Measurements from ENCODE around the gene MAP1LC3B2. TPM values are rescaled to one million over a fixed set of nuclear protein-coding genes. Genes with fewer than 3 reads are reported as not detected.
A peak's percentile ranks its signal among the peaks of the same experiment; 100 is the strongest.

The MAP1LC3B2 gene
- 1 to 10 TPM; 2.5 to 8.1 (median 4.2) TPM for polyA plus RNA-seq (ENCODE audit: insufficient read depth in 1 of 5, insufficient read length in 5 of 5, low replicate concordance in 1 of 5)
- long read RNA-seq, donor 1: 0 reads
- long read RNA-seq, donor 2: 0 reads
- long read RNA-seq, donor 3: 0 reads
- long read RNA-seq, donor 4: 0 reads
- long read RNA-seq, donor 5: 0 reads
- long read RNA-seq, donor 6: 0 reads
- long read RNA-seq, donor 7: 0 reads
- long read RNA-seq, donor 8: 0 reads

DNA sequence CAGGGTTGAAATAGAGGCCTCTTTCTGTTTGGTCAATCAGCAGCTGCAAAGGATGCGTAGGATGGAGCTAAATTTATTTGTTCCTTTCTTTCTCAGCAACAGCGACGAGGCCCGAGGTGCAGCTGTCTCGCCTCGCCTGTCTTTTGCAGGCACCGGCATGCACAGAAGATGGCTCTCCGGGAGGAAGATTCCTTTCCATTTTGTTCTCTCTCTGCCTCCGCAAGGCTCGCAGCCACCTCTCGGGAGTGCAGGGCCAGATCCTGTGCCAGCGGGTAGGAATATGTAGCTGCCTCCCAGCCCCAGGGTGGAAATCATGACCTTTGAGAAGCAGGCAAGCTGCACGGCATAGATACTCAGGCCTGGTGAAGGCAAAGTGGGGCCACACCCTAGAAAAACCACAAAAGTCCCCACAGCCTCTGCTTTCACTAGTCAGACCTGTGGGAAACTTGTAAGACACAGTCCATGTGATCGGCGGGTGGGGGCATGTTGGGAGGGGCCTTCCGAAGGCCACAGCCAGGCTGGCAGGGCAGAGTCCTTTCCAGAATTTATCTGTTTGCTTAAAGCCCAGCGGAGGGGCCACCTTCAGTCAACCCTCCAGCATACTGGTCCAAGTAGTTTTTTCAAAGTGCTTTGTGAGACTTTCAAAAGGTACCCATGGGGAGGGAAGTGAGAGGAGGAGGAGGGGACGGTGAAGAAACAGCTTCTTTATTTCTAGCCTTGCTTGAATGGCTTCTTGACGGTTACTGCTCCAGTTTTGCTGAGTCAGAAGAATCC, at the start of gene MAP1LC3B2:
MAP1LC3B2 (plus strand) TSS at position 220 of the 774 bp plus-strand sequence. CDS start 16,562 bp downstream, outside the sequence.
- no peak for DNase-seq

DNA sequence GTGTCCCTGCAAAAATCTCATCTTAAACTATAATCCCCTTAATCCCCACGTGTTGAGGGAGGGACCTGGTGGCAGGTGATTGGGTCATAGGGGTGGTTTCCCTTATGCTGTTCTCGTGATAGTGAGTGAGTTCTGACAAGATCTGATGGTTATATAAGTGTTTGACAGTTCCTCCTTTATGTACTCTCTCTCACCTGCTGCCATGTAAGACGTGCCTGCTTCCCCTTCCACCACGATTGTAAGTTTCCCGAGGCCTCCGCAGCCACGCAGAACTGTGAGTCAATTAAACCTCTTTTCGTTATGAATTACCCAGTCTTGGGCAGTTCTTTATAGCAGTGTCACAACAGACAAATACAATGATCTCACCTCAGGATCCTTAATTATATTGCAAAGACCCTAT, 45.2 kb upstream of the MAP1LC3B2 start:
- no peak for DNase-seq

DNA sequence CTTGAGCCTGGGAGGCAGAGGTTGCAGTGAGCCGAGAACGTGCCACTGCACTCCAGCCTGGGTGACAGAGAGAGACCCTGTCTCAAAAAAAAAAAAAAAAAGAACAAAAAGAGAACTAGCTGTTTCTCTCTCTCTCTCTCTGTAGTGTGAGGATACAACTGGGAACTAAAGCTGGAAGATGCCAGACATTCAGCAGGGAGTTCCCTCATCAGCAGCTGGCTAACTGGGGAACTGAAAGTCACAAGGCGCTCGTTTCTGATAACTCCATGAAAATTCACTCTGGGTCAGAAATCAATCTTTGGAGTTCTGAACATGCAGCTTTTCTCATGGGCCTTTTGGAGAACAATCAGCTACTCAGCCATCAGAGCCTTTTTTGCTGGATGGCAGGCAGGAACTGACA, 43.5 kb upstream of the MAP1LC3B2 start:
- no peak for DNase-seq

DNA sequence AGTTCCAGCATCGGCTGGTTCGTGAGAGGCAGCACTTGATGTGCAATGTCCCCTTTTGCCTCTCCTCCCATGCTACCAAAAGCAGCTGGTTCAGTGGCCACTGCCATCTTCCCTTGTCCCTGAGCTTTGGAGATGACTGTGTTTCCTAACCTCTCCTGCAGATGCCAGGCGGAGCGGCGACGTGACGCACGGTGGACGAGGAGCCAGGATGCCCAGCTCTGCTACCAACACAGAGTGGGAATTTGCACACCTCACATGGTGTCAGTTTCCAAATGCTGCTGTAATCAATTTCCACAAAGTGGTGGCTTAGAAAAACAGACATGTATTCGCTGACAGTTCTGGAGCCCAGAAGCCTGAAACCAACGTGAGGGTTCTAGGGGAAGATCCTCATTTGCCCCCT, 42.5 kb upstream of the MAP1LC3B2 start:
- no peak for DNase-seq

DNA sequence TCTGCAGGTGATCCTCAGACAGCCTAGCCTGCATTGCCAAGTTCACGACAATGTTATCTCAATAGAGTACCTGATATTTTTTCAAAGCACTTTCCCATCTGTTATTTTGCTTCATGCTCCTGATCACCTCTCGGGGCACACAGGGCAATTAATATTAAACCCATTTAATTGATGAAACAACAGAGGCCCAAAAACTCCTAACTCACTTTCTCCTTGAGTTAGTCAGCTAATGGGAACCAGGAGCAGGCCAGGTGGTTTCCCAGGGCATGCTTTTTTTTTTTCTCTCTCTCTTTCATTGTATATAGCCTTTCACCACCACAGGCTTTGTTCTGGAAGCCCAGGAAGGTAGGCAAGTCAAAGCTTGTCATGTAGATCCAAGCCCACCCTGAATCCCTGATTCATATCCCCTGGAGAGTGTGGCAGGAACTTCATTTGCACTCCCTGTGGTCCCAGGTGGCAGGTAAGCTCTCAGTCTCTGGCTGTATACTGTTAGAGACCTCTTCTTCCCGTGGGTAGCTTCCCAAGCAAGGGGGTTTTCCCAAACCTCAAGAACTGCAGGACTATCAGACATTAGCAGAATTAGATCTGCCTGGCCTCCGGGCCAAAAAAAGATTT, 41.6 kb upstream of the MAP1LC3B2 start:
- DNase-seq: no peak

DNA sequence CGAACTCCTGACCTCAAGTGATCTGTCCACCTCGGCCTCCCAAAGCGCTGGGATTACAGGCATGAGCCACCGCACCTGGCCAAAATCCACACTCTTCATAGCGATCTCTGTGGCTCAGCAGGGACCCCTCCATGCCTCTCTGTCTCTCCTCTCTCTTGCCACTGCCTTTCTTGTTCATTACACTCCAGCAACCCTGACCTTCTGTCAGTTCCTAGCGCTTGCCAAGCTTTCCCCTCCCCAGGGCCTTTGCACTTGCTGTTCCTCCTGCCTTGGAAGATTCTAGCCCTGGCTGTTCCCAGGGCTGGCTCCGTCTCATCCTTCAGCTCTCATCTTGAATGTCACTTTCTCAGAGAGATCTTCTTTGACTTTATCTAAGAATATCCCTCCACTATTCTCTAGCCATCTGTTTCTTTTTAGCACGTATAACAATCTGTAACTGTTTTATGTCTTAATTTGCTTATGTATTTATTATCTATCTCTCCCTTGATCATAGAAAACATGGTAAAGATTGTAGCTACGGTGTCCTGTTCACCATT, 38.9 kb upstream of the MAP1LC3B2 start:
- DNase-seq: no peak

DNA sequence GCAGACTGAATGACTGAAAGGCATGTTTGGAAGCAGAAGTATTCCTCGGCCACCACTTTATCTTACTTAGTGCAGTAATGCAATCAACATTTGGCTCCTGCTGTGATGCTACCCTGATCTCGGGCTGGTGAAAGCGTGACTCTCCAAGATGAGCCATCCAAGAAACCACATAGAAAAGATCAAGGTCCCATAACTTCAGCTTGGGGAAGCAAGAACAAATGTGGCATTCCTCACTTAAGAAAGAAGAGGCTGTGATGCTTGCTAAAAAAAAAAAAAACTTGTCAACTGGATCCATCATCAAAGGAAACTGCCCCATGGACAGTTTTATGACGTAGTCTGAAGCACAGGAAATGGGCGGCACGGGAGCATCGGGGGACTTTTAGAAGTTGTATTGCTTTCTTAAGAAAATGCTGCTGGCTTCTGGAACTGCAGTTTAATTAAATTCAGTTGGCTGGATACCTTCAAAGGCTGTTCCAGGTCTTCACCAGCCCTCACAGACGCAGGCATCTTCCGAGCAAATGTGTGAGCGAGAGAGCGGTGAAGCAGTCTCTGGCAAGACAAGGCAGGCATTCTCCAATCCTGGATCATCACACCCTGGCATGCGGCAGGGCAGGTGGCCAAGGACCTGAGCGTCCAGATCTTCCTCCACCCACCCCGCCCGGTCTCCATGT, 38.2 kb upstream of the MAP1LC3B2 start:
- no peak for DNase-seq

DNA sequence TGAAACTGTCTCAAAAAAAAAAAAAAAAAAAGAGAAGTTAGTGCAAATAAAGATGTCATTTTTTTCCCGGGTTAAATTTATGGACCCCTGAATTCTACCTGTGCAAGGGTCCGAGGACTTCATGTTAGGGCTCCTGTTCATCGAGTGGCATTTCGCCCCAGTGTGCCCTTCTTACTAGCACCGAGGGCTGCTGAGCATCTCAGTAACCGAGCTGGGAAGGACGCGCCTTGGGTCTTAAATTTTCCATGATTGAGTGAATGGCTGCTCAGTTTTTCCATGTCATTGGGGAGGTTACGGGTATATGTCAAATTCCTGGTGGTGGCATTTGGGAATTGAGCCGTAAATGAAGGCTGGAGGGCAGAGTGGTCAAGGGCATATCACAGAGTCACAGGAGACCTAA, 34.9 kb upstream of the MAP1LC3B2 start:
- no peak for DNase-seq

DNA sequence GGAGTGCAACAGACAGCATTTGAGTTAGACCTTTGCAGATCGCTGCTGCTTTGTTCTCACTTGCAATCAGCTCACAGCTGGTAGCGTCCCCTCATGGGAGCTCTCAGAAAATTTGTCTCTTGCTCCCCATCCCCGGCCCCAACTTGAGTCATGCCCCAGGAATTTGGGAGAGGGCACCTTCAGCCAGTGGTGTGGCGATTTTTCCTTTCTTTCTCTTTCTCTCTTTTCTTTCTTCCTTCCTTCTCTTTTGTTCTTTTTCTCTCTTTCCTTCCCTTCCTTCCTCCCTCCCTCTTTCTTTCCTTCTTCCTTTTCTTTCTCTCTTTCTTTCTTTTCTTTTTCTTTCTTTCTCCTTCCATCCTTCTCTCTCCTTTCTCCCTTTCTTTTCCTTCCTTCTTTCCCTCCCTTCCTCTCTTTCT, 34.2 kb upstream of the MAP1LC3B2 start:
- DNase-seq: no peak

DNA sequence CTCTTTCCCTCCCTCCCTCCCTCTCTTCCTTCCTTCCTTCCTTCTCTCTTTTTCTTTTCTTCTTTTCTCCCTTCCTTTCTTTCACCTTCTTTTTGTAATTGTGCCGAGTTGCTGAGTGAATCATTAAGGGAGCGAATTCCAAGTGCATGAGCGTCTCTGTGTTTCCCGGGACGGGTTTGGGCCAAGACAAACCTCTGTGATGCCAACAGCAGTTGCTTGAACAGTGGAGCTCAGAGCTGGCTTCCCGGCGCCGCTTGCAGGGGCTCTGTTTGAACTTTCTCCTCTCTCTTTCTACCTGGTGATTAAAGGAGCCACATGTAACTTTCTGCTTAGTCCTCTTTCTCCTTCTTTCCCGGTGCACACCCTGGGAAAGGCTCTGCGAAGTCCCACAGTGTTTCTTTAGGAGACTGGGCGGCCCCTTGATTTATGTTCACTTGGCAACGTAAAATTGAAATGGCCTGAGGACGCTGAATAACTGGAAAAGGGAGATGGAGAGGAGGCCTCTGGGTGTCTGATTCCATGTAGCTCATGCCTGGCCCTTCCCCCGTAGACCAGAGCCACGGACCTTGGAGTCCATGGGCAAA, 33.7 kb upstream of the MAP1LC3B2 start:
- DNase-seq: no peak

DNA sequence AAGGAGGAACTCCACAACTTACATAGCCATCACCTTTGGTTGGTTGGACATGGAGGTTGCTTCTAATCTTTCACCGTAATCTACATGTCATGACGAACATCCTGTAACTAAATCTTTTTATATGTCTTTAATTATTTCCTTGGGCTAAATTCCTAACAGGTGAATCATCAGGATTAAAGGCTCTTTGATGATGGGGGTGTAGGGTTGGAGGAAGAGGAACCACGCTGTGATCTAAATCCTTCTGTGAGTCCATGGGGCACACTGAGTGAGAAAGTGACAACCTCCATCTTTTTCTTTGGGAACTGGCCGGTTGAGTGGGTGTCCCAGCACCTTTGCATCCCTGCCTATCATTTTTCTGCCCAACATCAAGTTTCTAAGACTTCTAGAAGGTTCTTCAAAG, 31.1 kb upstream of the MAP1LC3B2 start:
- DNase-seq: no peak

DNA sequence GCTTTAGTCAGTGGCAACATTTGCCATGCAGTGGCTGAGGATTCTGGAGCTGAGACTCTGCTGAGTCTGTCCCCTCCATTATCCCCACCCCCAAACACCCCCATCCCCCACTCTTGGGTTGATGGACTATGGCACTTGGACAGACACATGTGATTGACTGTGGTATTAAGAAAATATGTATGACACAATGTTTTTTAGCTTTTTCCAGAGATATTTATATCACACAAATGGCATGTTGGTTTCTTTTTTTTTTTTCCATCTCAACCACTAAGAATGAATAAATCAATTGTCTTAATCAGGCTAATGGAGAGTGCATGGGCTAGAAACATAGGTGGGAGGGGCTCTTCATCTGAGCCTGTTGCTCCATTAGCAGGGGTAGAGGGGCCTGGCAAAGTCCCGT, 30.7 kb upstream of the MAP1LC3B2 start:
- DNase-seq: no peak

DNA sequence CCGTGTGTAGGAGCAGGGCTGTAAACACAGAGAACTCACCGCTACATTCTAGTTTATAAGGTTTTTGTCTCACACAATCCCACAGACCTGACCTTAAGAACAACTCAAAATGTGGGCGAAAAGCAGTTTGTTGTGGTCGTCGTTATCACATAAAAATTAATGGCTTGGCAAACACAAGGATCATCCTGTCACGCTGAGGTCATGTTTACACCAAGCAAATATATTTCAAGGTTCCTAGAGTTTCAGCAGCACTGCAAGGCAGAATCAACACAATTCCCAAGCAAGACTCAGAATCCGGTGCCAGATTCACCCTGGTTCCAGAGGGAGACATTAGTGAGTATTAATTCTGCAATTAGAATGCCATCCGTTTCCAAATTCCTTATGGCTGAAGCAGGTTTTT, 30.1 kb upstream of the MAP1LC3B2 start:
- DNase-seq: no peak

DNA sequence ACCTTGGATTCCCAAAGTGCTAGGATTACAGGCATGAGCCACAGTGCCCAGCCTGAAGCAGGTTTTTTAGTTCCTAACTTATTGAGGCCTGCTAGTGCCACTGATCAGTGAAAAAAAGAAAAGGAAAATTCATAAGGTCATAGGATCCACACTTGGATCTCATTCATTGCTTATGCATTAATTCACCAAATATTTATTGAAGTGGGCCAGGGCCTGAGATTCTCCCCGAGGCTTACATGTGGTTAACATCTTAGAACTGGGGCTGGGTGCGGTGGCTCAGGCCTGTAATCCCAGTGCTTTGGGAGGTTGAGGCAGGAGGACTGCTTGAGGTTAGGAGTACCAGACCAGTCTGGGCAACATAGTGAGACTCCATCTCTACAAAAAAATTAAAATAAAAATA, 29.5 kb upstream of the MAP1LC3B2 start:
- no peak for DNase-seq

DNA sequence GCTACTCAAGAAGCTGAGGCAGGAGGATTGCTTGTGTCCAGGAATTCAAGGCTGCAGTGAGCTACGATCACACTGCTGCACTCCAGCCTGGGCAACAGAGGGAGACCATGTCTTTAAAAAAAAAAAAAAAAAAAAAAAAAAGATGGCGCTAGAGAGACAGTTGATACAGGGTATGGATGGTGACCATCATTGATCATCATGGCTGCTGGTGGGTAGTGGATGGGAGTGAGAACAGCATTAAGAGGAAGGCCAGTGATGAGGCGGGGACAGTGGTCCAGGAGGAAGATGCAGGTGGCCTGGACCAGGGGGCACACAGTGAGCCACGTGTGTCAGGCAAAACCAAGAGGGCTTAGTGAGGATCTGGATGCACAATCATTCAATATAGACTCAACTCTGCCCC, 26.8 kb upstream of the MAP1LC3B2 start:
- no peak for DNase-seq

DNA sequence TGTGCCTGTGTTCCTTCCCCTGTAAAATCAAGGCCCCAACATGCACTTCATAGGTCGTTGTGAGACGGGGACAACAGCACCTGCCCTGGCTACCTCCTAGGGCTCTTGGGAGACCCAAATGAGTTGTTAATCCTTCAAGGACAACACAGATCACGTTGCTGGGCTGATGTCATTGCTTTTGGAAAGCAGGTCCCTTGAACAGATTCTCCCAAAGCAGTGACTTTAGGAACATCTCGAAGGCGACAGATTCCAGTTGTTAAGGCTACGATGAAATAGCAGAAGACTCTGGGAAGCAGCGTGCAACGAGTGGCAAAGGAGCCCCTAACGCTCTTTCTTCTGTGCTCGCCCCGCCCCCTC, 26.2 kb upstream of the MAP1LC3B2 start:
- no peak for DNase-seq

DNA sequence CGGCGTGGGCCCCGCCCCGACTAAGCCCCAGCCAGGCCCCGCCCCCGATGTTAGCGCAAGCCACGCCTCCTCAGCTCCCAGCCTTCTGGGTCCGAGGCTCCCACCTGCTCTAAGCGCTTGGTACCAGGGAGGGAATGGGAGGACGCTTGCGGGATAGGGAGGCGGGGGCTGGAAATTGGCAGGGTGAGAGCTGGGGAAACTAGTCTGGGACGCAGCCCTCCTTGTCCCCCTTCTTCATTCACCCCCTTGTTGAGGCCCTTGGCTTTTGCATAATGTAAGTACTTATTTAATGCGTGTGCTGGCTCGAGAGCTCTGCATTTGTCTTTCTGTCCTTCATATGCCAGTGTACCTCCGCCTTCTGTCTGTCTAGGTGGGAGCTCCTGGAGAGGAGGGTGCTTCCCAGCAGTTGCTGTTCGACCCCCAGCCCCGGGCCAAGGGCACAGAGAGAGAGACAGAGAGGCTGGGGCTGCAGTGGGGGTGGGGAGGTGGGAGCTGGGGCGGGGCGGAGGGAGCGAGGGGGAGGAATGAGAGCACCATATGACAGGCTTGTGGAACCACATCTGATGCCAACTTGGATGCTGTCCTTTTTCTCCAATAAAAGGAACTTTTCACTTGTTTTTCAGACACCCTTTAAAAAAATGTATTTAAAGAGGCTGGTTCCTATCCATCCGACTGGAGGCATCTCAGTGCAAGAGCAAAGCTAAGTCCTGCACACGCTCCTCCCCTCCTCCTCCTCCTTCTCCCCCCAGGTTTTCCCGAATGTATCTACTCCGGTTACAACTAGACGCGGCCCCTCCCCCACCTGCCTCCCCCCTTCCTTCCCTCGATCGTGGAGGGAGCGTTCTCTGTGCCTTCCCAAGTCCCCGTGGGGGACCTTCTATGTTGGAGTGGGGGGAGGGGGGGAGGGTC, 25.6 kb upstream of the MAP1LC3B2 start:
- DNase-seq: peak; percentile 58 to 73

DNA sequence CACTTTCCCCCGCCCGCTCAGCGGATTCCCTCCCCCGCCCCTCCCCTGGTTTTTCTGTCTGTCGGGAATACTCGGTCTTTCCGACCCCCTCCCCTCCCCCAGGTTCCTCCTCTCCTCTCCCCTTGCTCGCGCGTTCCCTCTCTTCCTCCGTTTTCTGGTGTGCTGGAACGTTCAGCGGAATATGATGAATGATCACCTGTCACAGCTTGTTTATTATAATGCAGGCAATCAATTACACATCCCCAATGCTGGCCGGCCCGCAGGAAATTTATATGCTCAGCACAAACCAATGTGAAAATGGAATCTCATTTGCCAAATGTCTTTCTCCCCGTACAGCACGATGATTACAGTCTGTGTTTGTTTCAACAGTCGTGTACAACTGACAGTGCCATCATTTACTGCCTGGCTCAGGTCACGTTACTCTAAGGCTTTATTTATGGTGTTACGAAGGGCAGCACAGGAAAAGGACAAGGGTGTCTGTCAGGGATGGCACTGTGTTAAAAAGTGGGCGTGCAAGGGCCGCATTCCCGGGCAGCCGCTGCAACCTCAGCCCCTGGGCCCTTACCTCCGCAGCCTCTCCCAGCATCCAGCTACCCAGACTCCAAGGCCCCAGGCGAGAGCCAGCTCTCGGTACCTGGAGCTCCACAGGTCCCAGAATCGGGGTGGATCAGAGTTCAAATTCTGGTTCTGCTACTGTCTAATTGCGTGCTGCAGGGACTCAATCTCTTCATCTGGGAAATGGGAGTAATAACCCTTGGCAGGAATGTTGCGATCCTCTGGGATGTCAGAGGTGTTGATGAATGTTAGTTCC, 24.7 kb upstream of the MAP1LC3B2 start:
- DNase-seq: no peak

DNA sequence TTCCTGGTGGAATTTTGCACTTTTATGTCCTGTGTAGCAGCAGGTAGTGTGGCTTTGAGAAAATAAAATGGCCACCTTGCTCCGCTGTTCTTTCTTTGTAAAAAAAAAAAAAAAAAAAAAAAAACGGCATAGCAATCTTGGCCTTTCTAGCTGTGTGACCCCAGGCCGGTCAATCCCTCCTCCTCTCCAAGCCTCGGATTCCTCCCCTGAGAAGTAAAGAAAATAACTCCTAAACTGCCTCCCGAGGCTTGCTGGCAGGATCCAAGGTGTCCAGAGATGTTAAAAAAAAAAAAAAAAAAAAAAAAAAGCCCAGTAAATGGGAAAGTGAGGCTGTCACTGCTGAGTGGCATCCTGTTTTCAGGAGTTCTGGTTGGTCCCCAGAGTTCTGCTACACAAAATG, 23.9 kb upstream of the MAP1LC3B2 start:
- no peak for DNase-seq
